ENCODE data around the gene CEP68.

The CEP68 gene

DNA sequence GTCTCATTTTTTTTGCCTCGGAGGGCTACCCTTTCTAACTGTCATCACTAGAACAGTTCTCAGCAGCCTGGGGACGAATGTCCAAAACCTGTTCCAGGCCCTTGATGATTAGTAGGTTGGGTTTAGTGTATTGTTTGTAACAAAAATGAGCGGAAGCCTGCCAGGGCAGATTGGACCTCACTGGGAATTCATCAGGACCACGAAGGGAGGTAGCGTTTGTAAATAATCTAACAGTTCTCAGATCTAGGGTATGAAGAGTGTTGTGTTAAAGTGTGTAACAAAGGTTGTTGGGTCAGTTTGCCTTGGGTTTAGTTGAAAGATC lies 799 bp downstream of the CEP68 start:
- no peak for DNase-seq (ENCODE audit: extremely low read depth, insufficient read length)
- Histone ChIP-seq H3K27me3 (replicated peaks; ENCODE audit: control insufficient read depth, insufficient read depth, low read length) (no peaks in the 10 kb centered on the region), H3K36me3 (ENCODE audit: control insufficient read depth, insufficient read depth, low read length) (no peaks in the 10 kb centered on the region), H3K4me3 (replicated peaks; ENCODE audit: low read depth, low read length) (peak overlapping the region; percentile 80)
- TF ChIP-seq, protein P1, sequence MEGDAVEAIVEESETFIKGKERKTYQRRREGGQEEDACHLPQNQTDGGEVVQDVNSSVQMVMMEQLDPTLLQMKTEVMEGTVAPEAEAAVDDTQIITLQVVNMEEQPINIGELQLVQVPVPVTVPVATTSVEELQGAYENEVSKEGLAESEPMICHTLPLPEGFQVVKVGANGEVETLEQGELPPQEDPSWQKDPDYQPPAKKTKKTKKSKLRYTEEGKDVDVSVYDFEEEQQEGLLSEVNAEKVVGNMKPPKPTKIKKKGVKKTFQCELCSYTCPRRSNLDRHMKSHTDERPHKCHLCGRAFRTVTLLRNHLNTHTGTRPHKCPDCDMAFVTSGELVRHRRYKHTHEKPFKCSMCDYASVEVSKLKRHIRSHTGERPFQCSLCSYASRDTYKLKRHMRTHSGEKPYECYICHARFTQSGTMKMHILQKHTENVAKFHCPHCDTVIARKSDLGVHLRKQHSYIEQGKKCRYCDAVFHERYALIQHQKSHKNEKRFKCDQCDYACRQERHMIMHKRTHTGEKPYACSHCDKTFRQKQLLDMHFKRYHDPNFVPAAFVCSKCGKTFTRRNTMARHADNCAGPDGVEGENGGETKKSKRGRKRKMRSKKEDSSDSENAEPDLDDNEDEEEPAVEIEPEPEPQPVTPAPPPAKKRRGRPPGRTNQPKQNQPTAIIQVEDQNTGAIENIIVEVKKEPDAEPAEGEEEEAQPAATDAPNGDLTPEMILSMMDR (IDR thresholded peaks at IDR 0.05; ENCODE audit: insufficient read depth, low read length, poor library complexity, severe bottlenecking): no peak

DNA sequence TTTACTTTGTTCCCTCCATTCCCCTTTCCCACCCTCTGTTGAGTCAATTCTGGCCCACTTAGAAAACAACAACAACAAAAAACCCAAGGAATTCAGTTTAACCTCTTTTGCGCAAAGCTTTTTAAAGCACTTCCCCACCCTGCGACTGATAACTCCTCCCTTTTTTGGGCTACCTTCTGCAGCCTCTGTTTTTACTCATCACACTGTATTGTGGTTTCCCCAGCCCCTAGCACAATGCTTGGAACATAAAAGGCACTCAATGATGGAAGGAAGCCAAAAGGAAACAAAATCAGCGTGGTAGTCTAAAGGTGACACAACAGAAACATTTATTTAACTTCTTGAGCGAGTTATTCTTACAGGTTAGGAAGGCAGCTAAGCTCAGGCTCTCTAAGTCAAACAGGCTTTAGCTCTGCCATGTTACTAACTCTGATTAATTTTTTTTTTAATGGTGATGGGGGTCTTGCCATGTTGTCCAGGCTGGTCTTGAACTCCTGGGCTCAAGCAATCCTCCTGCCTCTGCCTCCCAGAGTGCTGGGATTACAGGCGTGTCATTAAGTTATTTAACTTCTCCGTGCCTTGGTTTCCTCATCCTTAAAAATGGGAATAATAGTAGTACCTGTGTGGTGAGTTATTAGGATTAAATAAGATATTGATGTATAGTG lies 1.3 kb downstream of the CEP68 start:
- peak; percentile 57 for DNase-seq (ENCODE audit: extremely low read depth, insufficient read length)
- TF ChIP-seq, protein P1 (IDR thresholded peaks at IDR 0.05; ENCODE audit: insufficient read depth, low read length, poor library complexity, severe bottlenecking): no peak
- no peaks in the 10 kb centered on the region for H3K27me3 ChIP-seq (replicated peaks; ENCODE audit: control insufficient read depth, insufficient read depth, low read length)
- H3K4me3 ChIP-seq (replicated peaks; ENCODE audit: low read depth, low read length): peak overlapping the region; percentile 80
- no peaks in the 10 kb centered on the region for H3K36me3 ChIP-seq (ENCODE audit: control insufficient read depth, insufficient read depth, low read length)

- no peak for DNase-seq (ENCODE audit: extremely low read depth, insufficient read length)
- H3K27me3 ChIP-seq (replicated peaks; ENCODE audit: control insufficient read depth, insufficient read depth, low read length): no peaks in the 10 kb centered on the region
- TF ChIP-seq, protein P1 (IDR thresholded peaks at IDR 0.05; ENCODE audit: insufficient read depth, low read length, poor library complexity, severe bottlenecking): no peak
- H3K36me3 ChIP-seq (ENCODE audit: control insufficient read depth, insufficient read depth, low read length): no peaks in the 10 kb centered on the region
- H3K4me3 ChIP-seq (replicated peaks; ENCODE audit: low read depth, low read length): no peak overlapping the region
Measured at GRCh38 chr2:65059071-65059470, 2.9 kb downstream of the CEP68 start.

GRCh38 chr2:65061146-65061909 lies 5.1 kb downstream of the CEP68 start:
- Histone ChIP-seq H3K36me3 (ENCODE audit: control insufficient read depth, insufficient read depth, low read length) (no peaks in the 10 kb centered on the region), H3K4me3 (replicated peaks; ENCODE audit: low read depth, low read length) (no peak overlapping the region), H3K27me3 (replicated peaks; ENCODE audit: control insufficient read depth, insufficient read depth, low read length) (no peaks in the 10 kb centered on the region)
- no peak for DNase-seq (ENCODE audit: extremely low read depth, insufficient read length)
- TF ChIP-seq, protein P1 (IDR thresholded peaks at IDR 0.05; ENCODE audit: insufficient read depth, low read length, poor library complexity, severe bottlenecking): no peak

GRCh38 chr2:65061910-65062339 lies 5.7 kb downstream of the CEP68 start:
- H3K27me3 ChIP-seq (replicated peaks; ENCODE audit: control insufficient read depth, insufficient read depth, low read length): no peaks in the 10 kb centered on the region
- H3K4me3 ChIP-seq (replicated peaks; ENCODE audit: low read depth, low read length): no peak overlapping the region
- H3K36me3 ChIP-seq (ENCODE audit: control insufficient read depth, insufficient read depth, low read length): no peaks in the 10 kb centered on the region
- DNase-seq (ENCODE audit: extremely low read depth, insufficient read length): no peak
- TF ChIP-seq, protein P1 (IDR thresholded peaks at IDR 0.05; ENCODE audit: insufficient read depth, low read length, poor library complexity, severe bottlenecking): no peak
